ENCODE data around the gene MAGEB5. TPM values are rescaled to one million over a fixed set of nuclear protein-coding genes. Genes with fewer than 3 reads are reported as not detected.

Gene MAGEB5
- total and polyA plus RNA-seq, 2 experiments from 2014 or later, result not detected

DNA sequence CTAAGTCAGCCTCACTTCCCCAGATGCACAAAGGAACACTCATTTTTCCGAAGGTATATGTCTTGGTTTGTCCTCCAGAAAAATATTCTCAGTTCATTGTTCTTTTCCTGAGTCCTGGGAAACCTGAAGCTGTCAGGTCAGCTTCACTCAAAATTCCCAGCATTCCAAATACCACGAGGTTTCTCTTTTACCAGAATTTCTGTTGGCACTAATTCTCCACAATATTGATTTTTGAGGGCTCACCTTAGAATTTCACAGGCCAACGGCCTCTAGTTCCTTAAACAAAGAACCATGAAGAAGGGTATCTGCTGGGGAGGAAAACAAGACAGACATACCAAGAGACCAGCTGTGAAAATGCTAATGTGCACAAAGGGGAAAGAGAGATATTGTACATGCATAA is 8.0 kb upstream of the MAGEB5 start:
- H4K20me1 ChIP-seq (ENCODE audit: insufficient read depth), result no peaks in the 10 kb centered on the region
- no peaks in the 10 kb centered on the region for H3K4me1 ChIP-seq (ENCODE audit: insufficient read depth)
- no peak overlapping the region for H3K4me2 ChIP-seq (ENCODE audit: unreplicated experiment)
- no peaks in the 10 kb centered on the region for H3K36me3 ChIP-seq (ENCODE audit: low read depth)
- WGBS, 2 experiments (ENCODE audit: low coverage in 1 of 2, low lambda C conversion rate in 2 of 2, missing lambda C conversion rate in 2 of 2), result 2 to 7% methylated on average over 3 of the region's 3 CpGs
- no peaks in the 10 kb centered on the region for H3K27me3 ChIP-seq (replicated peaks; ENCODE audit: insufficient read depth)
- H3K9me3 ChIP-seq (ENCODE audit: low read depth), result no peaks in the 10 kb centered on the region
- no peak for TF ChIP-seq EZH2 (IDR thresholded peaks at IDR 0.05; ENCODE audit: insufficient read depth, poor library complexity, severe bottlenecking)
- TF ChIP-seq EZH2phosphoT487 (IDR thresholded peaks at IDR 0.05; ENCODE audit: insufficient read depth, low read depth), result no peak
- no peak overlapping the region for H2AFZ ChIP-seq
- no peaks in the 10 kb centered on the region for H3K79me2 ChIP-seq (ENCODE audit: insufficient read depth)
- in situ Hi-C loops (cut with MboI), result no loop called here
- no peaks in the 10 kb centered on the region for H3F3A ChIP-seq (ENCODE audit: insufficient read depth)
- H3K9ac ChIP-seq, result no peak overlapping the region
- no peaks in the 10 kb centered on the region for H3K9me2 ChIP-seq (ENCODE audit: insufficient read depth)
- H3K4me3 ChIP-seq, result no peak overlapping the region
- DNase-seq, result no peak
- no peak overlapping the region for H3K27ac ChIP-seq

DNA sequence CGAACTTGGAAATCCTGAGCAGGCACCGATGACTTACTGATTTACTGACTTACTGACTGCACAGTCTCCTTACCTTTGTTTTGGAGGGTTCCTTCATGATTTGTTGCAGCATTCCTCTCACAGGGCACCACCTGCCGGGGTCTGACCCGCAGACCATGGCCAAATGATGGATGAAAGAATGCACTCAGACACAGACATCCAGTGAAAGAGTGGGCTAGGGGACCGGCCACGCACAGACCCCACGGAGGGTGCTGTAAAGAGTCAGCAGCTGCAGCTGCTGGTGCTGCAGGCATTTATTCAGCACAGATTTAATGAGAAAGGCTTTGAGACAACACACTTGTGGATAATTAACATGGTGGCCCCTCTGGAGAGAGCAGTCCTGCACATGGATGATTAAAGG is 3.4 kb downstream of the MAGEB5 start:
- Histone ChIP-seq H3K4me2 (ENCODE audit: unreplicated experiment) (no peak overlapping the region), H3K36me3 (ENCODE audit: low read depth) (no peaks in the 10 kb centered on the region), H3K9me3 (ENCODE audit: low read depth) (no peaks in the 10 kb centered on the region), H3K27ac (no peak overlapping the region), H3F3A (ENCODE audit: insufficient read depth) (no peaks in the 10 kb centered on the region), H3K9ac (no peak overlapping the region), H4K20me1 (ENCODE audit: insufficient read depth) (no peaks in the 10 kb centered on the region), H2AFZ (no peak overlapping the region), H3K4me1 (ENCODE audit: insufficient read depth) (no peaks in the 10 kb centered on the region), H3K27me3 (replicated peaks; ENCODE audit: insufficient read depth) (no peaks in the 10 kb centered on the region), H3K9me2 (ENCODE audit: insufficient read depth) (no peaks in the 10 kb centered on the region), H3K4me3 (no peak overlapping the region), H3K79me2 (ENCODE audit: insufficient read depth) (no peaks in the 10 kb centered on the region)
- in situ Hi-C loops (cut with MboI), result no loop called here
- 33 to 45% methylated on average over 6 to 7 of the region's 7 CpGs for WGBS, 2 experiments (ENCODE audit: low coverage in 1 of 2, low lambda C conversion rate in 2 of 2, missing lambda C conversion rate in 2 of 2)
- TF ChIP-seq EZH2 (IDR thresholded peaks at IDR 0.05; ENCODE audit: insufficient read depth, poor library complexity, severe bottlenecking) (no peak), EZH2phosphoT487 (IDR thresholded peaks at IDR 0.05; ENCODE audit: insufficient read depth, low read depth) (no peak)
- no peak for DNase-seq

DNA sequence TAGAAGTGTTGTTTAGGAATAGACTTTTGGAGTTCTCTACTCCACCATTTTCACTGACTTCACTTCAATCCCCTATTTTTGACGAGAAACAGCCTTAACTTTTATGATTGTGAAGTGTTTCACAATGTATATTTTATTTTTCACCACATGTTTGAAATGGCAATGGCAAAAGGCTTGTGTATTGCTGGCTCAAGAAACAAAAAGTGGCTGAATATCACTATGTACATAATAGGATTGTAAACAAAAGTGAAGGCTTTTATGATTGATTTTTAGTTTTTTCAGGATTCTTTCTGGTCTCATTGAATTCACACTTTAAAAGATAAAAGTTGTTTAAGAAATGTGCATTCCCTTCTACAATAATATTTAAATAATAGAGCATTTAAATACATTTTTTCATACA is 18.2 kb downstream of the MAGEB5 start:
- in situ Hi-C loops (cut with MboI), result no loop called here

DNA sequence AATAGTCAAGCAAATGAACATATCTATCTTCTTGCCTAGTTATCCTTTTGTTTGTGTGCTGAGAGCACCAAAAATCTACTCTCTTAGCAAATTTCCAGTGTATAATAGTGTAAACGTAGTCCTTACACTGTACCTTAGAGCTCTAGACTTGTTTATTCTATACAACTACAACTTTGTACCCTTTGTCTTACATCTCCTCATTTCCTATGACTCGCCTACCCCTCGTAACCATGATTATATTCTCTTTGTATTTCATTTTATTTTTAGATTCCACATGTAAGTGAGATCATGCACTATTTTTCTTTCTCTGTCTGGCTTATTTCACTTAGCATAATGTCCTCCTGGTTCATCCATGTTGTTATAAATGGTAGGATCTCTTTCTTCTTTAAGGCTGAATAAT is 37.6 kb downstream of the MAGEB5 start:
- WGBS, 2 experiments (ENCODE audit: low coverage in 1 of 2, low lambda C conversion rate in 2 of 2, missing lambda C conversion rate in 2 of 2), result 0 to 21% methylated on average over 3 of the region's 3 CpGs
- TF ChIP-seq EZH2phosphoT487 (IDR thresholded peaks at IDR 0.05; ENCODE audit: insufficient read depth, low read depth), result no peak
- no peak for TF ChIP-seq EZH2 (IDR thresholded peaks at IDR 0.05; ENCODE audit: insufficient read depth, poor library complexity, severe bottlenecking)

More for the DNA sequence above, 18.2 kb downstream of the MAGEB5 start:
- TF ChIP-seq EZH2 (IDR thresholded peaks at IDR 0.05; ENCODE audit: insufficient read depth, poor library complexity, severe bottlenecking) (no peak), EZH2phosphoT487 (IDR thresholded peaks at IDR 0.05; ENCODE audit: insufficient read depth, low read depth) (no peak)
- Histone ChIP-seq H3K4me1 (ENCODE audit: insufficient read depth) (no peaks in the 10 kb centered on the region), H3K79me2 (ENCODE audit: insufficient read depth) (no peaks in the 10 kb centered on the region), H3K9me3 (ENCODE audit: low read depth) (no peaks in the 10 kb centered on the region), H3K4me2 (ENCODE audit: unreplicated experiment) (no peak overlapping the region), H3K27ac (no peak overlapping the region), H3K36me3 (ENCODE audit: low read depth) (no peaks in the 10 kb centered on the region), H3K9ac (no peak overlapping the region), H3F3A (ENCODE audit: insufficient read depth) (no peaks in the 10 kb centered on the region), H4K20me1 (ENCODE audit: insufficient read depth) (no peaks in the 10 kb centered on the region), H3K27me3 (replicated peaks; ENCODE audit: insufficient read depth) (no peaks in the 10 kb centered on the region), H3K4me3 (no peak overlapping the region), H3K9me2 (ENCODE audit: insufficient read depth) (no peaks in the 10 kb centered on the region), H2AFZ (no peak overlapping the region)
- WGBS, 2 experiments (ENCODE audit: low coverage in 1 of 2, low lambda C conversion rate in 2 of 2, missing lambda C conversion rate in 2 of 2), result 0% methylated on average over 1 of the region's 1 CpG
- no peak for DNase-seq

DNA sequence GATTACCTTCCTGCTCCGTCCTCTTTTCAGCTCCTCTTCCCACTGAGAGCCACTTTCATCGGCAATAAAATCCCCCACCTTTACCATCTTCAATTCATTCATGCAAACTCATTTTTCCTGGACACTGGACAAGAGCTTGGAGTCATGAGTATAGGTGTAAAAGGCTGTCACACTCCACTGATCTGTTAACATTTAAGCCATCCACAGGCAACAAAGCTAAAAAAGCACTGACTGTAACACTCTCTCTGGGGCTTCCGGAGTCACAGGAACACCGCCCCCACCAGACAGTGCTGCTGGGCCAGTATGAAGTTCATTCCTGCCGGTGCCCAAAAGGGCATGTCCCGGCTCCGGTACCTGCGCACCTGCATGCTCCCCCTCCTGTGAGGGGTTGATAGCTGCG is 38.5 kb downstream of the MAGEB5 start:
- H3K4me1 ChIP-seq (ENCODE audit: insufficient read depth), result no peaks in the 10 kb centered on the region
- in situ Hi-C loops (cut with MboI), result no loop called here
- no peak overlapping the region for H3K4me2 ChIP-seq (ENCODE audit: unreplicated experiment)
- H3K79me2 ChIP-seq (ENCODE audit: insufficient read depth), result no peaks in the 10 kb centered on the region
- no peaks in the 10 kb centered on the region for H3K27me3 ChIP-seq (replicated peaks; ENCODE audit: insufficient read depth)
- WGBS, 2 experiments (ENCODE audit: low coverage in 1 of 2, low lambda C conversion rate in 2 of 2, missing lambda C conversion rate in 2 of 2), result 61 to 67% methylated on average over 7 to 8 of the region's 9 CpGs
- H3K27ac ChIP-seq, result no peak overlapping the region
- DNase-seq, result no peak
- H3K4me3 ChIP-seq, result no peak overlapping the region
- H3K9me2 ChIP-seq (ENCODE audit: insufficient read depth), result no peaks in the 10 kb centered on the region
- TF ChIP-seq EZH2 (IDR thresholded peaks at IDR 0.05; ENCODE audit: insufficient read depth, poor library complexity, severe bottlenecking) (no peak), EZH2phosphoT487 (IDR thresholded peaks at IDR 0.05; ENCODE audit: insufficient read depth, low read depth) (no peak)
- no peaks in the 10 kb centered on the region for H4K20me1 ChIP-seq (ENCODE audit: insufficient read depth)
- H2AFZ ChIP-seq, result no peak overlapping the region
- no peaks in the 10 kb centered on the region for H3F3A ChIP-seq (ENCODE audit: insufficient read depth)
- H3K9ac ChIP-seq, result no peak overlapping the region
- H3K36me3 ChIP-seq (ENCODE audit: low read depth), result no peaks in the 10 kb centered on the region
- no peaks in the 10 kb centered on the region for H3K9me3 ChIP-seq (ENCODE audit: low read depth)

More for the DNA sequence above, 37.6 kb downstream of the MAGEB5 start:
- no peak for DNase-seq
- Histone ChIP-seq H3K36me3 (ENCODE audit: low read depth) (no peaks in the 10 kb centered on the region), H2AFZ (no peak overlapping the region), H3K9me2 (ENCODE audit: insufficient read depth) (no peaks in the 10 kb centered on the region), H3K9me3 (ENCODE audit: low read depth) (no peaks in the 10 kb centered on the region), H3F3A (ENCODE audit: insufficient read depth) (no peaks in the 10 kb centered on the region), H3K4me2 (ENCODE audit: unreplicated experiment) (no peak overlapping the region), H3K4me1 (ENCODE audit: insufficient read depth) (no peaks in the 10 kb centered on the region), H4K20me1 (ENCODE audit: insufficient read depth) (no peaks in the 10 kb centered on the region), H3K27me3 (replicated peaks; ENCODE audit: insufficient read depth) (no peaks in the 10 kb centered on the region), H3K9ac (no peak overlapping the region), H3K4me3 (no peak overlapping the region), H3K27ac (no peak overlapping the region), H3K79me2 (ENCODE audit: insufficient read depth) (no peaks in the 10 kb centered on the region)
- in situ Hi-C loops (cut with MboI), result no loop called here
